ENCODE measurements around the gene SIGLEC14.
"Not testable (repeated sequence)": the region's sequence is repeated elsewhere in the genome, so short reads cannot be mapped to it uniquely, and the experiment has no call there.

Gene SIGLEC14

GRCh38 chr19:51676566-51677083, 30.0 kb upstream of the SIGLEC14 start:
- Mint-ChIP-seq H3K4me1 (no peaks in the 10 kb centered on the region), H3K9me3 (peaks cover 19% of the 10 kb centered on the region), H3K4me3 (no peak overlapping the region), H3K27me3 (ENCODE audit: low read depth, poor library complexity) (peaks cover 37% of the 10 kb centered on the region), H3K27ac (no peak overlapping the region), H3K36me3 (ENCODE audit: low read depth) (no peaks in the 10 kb centered on the region)
- TF ChIP-seq CTCF (IDR thresholded peaks at IDR 0.05), result no peak
- DNase-seq, result no peak

- Mint-ChIP-seq H3K9me3 (peaks cover 19% of the 10 kb centered on the region), H3K27me3 (ENCODE audit: low read depth, poor library complexity) (peaks cover 35% of the 10 kb centered on the region)
- not testable (repeated sequence) for H3K4me1 Mint-ChIP-seq; DNase-seq; H3K36me3 Mint-ChIP-seq (ENCODE audit: low read depth); H3K27ac Mint-ChIP-seq; H3K4me3 Mint-ChIP-seq
- peak; percentile 18 for TF ChIP-seq CTCF (IDR thresholded peaks at IDR 0.05)
These were observed 29.4 kb upstream of the SIGLEC14 start for GRCh38 chr19:51675911-51676565.

- Mint-ChIP-seq H3K27me3 (ENCODE audit: low read depth, poor library complexity) (peaks cover 26% of the 10 kb centered on the region), H3K27ac (no peak overlapping the region), H3K36me3 (ENCODE audit: low read depth) (no peaks in the 10 kb centered on the region), H3K4me1 (no peaks in the 10 kb centered on the region), H3K4me3 (no peak overlapping the region), H3K9me3 (peaks cover 16% of the 10 kb centered on the region)
- no peak for TF ChIP-seq CTCF (IDR thresholded peaks at IDR 0.05)
- no peak for DNase-seq
These were observed 21.6 kb upstream of the SIGLEC14 start for GRCh38 chr19:51668216-51668615.

- peaks cover 16% of the 10 kb centered on the region for H3K9me3 Mint-ChIP-seq
- no peak for DNase-seq
- H3K36me3 Mint-ChIP-seq (ENCODE audit: low read depth), result no peaks in the 10 kb centered on the region
- H3K4me1 Mint-ChIP-seq, result no peaks in the 10 kb centered on the region
- H3K27me3 Mint-ChIP-seq (ENCODE audit: low read depth, poor library complexity), result peaks cover 42% of the 10 kb centered on the region
- no peak for TF ChIP-seq CTCF (IDR thresholded peaks at IDR 0.05)
- H3K27ac Mint-ChIP-seq, result no peak overlapping the region
- H3K4me3 Mint-ChIP-seq, result no peak overlapping the region
These were observed 18.4 kb upstream of the SIGLEC14 start for GRCh38 chr19:51664997-51665396.

GRCh38 chr19:51664131-51664530, 17.5 kb upstream of the SIGLEC14 start:
- H3K27ac Mint-ChIP-seq, result no peak overlapping the region
- H3K4me3 Mint-ChIP-seq, result no peak overlapping the region
- H3K9me3 Mint-ChIP-seq, result peaks cover 16% of the 10 kb centered on the region
- DNase-seq, result no peak
- no peak for TF ChIP-seq CTCF (IDR thresholded peaks at IDR 0.05)
- no peaks in the 10 kb centered on the region for H3K36me3 Mint-ChIP-seq (ENCODE audit: low read depth)
- H3K27me3 Mint-ChIP-seq (ENCODE audit: low read depth, poor library complexity), result peaks cover 43% of the 10 kb centered on the region
- H3K4me1 Mint-ChIP-seq, result no peaks in the 10 kb centered on the region

- Mint-ChIP-seq H3K4me3 (no peak overlapping the region), H3K36me3 (ENCODE audit: low read depth) (no peaks in the 10 kb centered on the region), H3K27me3 (ENCODE audit: low read depth, poor library complexity) (peaks cover 46% of the 10 kb centered on the region), H3K9me3 (peaks cover 16% of the 10 kb centered on the region), H3K4me1 (no peaks in the 10 kb centered on the region), H3K27ac (no peak overlapping the region)
- no peak for DNase-seq
- no peak for TF ChIP-seq CTCF (IDR thresholded peaks at IDR 0.05)
These were observed 17.0 kb upstream of the SIGLEC14 start for GRCh38 chr19:51663650-51664049.
